OCI-LY7 (cell line): ENCODE measurements around the gene NBEAL2. TPM values are rescaled to one million over a fixed set of nuclear protein-coding genes. Genes with fewer than 3 reads are reported as not detected.
"Not testable (repeated sequence)": the region's sequence is repeated elsewhere in the genome, so short reads cannot be mapped to it uniquely, and the experiment has no call there.

ENCODE experiments used
- BruUV-seq: library from RNA; stranded (reverse); fragments of 400-500 nt; replicated peaks from 2 replicates; lab custom pipeline; 2021; lab: Mats Ljungman, UMichigan
- CTCF ChIA-PET: fragments of 300-600 bp; sonication (Branson Sonifier 250); formaldehyde crosslinking; loops from one replicate; lab custom pipeline; 2022; ENCODE audit warnings: antibody characterized with exemption; ENCODE audit not compliant: unreplicated experiment; lab: Charles Lee
- POLR2A ChIA-PET: fragments of 300-600 bp; sonication (Branson Sonifier 250); formaldehyde crosslinking; loops from one replicate; lab custom pipeline; 2022; ENCODE audit warnings: antibody characterized with exemption; lab: Charles Lee
- DNase-seq: peaks from one replicate; pipeline ENCODE4 v3.0.0-alpha.2; 2015; ENCODE audit warnings: low spot score
- H2AFZ ChIP-seq: fragments of 200-600 bp; sonication (generic), shearing (Covaris generic); 2 replicates; pipeline ENCODE4 v1.6.1; 2014; ENCODE audit warnings: mild to moderate bottlenecking, antibody characterized with exemption, low read length, moderate library complexity
- H3K27ac ChIP-seq: fragments of 200-600 bp; sonication (generic); 2 replicates; pipeline ENCODE4 v1.5.1; 2014; ENCODE audit warnings: mixed run types, low read depth, mild to moderate bottlenecking, moderate library complexity, low read length, inconsistent platforms; ENCODE audit not compliant: poor library complexity, severe bottlenecking
- H3K36me3 ChIP-seq: fragments of 200-600 bp; sonication (generic); 2 replicates; pipeline ENCODE4 v1.6.1; 2014; ENCODE audit warnings: mild to moderate bottlenecking, antibody characterized with exemption, low read length, moderate library complexity, mixed read lengths; ENCODE audit not compliant: insufficient read depth
- H3K4me1 ChIP-seq: fragments of 200-600 bp; sonication (generic); 2 replicates; pipeline ENCODE4 v1.5.1; 2014; ENCODE audit warnings: mild to moderate bottlenecking, low read length; ENCODE audit not compliant: insufficient read depth, poor library complexity, severe bottlenecking
- H3K4me2 ChIP-seq: fragments of 200-600 bp; sonication (generic); 2 replicates; pipeline ENCODE4 v1.6.1; 2014; ENCODE audit warnings: mild to moderate bottlenecking, low read length
- H3K4me3 ChIP-seq: fragments of 200-600 bp; sonication (generic); 2 replicates; pipeline ENCODE4 v1.5.1; 2014; ENCODE audit warnings: mild to moderate bottlenecking, low read depth, low read length; ENCODE audit not compliant: poor library complexity, severe bottlenecking
- H3K79me2 ChIP-seq: fragments of 200-600 bp; sonication (generic); 2 replicates; pipeline ENCODE4 v1.6.1; 2016; ENCODE audit warnings: low read depth, mild to moderate bottlenecking, low read length, moderate library complexity, mixed read lengths; ENCODE audit not compliant: insufficient read depth
- H3K9me2 ChIP-seq: fragments of 200-600 bp; sonication (generic); 2 replicates; pipeline ENCODE4 v1.6.1; 2016; ENCODE audit warnings: mild to moderate bottlenecking, low read length, mixed read lengths; ENCODE audit not compliant: insufficient read depth
- H3K9me3 ChIP-seq: fragments of 200-600 bp; sonication (generic); 2 replicates; pipeline ENCODE4 v1.6.1; 2014; ENCODE audit warnings: mild to moderate bottlenecking, mixed run types, low read length, mixed read lengths
- H4K20me1 ChIP-seq: fragments of 200-600 bp; sonication (generic); 2 replicates; pipeline ENCODE4 v1.6.1; 2014; ENCODE audit warnings: mild to moderate bottlenecking, antibody characterized with exemption, low read length, moderate library complexity, mixed read lengths; ENCODE audit not compliant: insufficient read depth
- EZH2phosphoT487 ChIP-seq: fragments of 200-600 bp; sonication (generic); IDR thresholded peaks from 2 replicates; pipeline ENCODE4 v1.6.1; 2018; ENCODE audit warnings: low read depth, borderline replicate concordance, mild to moderate bottlenecking, mixed run types, antibody characterized with exemption, low read length, moderate library complexity, mixed read lengths
- intact Hi-C: fragments of 100-400 bp; cut with micrococcal nuclease; formaldehyde crosslinking; loops from one replicate; pipeline ENCODE4 v1.10.0; 2022; ENCODE audit not compliant: unreplicated experiment
- total RNA-seq, 2 experiments: library from RNA; depleted of rRNA in 1 of 2; stranded (reverse); fragments of >200 nt in 1 of 2; shearing (Covaris generic) in 1 of 2; gene quantifications; 2 replicates each; pipeline ENCODE4 v1.2.3, GENCODE V29; 2014 to 2022
- TF ChIP-seq, protein P1 (sequence below): fragments of 200-600 bp; sonication (generic); conservative IDR thresholded peaks from 2 replicates; pipeline ENCODE4 v1.5.1; 2014; ENCODE audit warnings: mild to moderate bottlenecking, antibody characterized with exemption, low read length, moderate library complexity, mixed read lengths

NBEAL2 gene
- total RNA-seq, 2 experiments from 2014 or later, result 74.9 to 149 TPM

DNA sequence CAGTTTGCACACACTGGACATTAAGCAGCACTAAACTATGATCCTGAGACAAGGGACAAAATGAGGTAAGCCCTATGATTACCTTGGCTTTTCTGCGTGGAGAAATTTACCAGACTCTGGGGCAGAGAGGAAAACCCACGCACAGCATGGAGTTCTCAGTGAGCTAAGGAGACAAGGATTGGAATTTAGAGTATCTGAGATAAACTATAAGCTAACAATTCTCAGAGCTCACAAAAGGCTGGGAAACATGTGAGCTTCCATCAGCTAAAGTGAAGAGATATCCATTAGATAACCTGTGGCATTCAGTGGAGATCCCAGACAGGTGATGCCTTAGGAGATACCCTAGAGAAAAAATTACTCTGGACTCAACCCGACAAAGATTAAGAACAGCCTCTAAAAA is 48.7 kb downstream of the NBEAL2 start:
- no TSS peak for BruUV-seq
- no peak overlapping the region for H3K4me3 ChIP-seq
- H3K9me3 ChIP-seq, result no peaks in the 10 kb centered on the region
- H3K36me3 ChIP-seq, result peaks cover 64% of the 10 kb centered on the region
- no peaks in the 10 kb centered on the region for H4K20me1 ChIP-seq
- intact Hi-C loops, result no loop called here
- no peaks in the 10 kb centered on the region for H3K9me2 ChIP-seq
- peaks cover 13% of the 10 kb centered on the region for H3K4me1 ChIP-seq
- peaks cover 28% of the 10 kb centered on the region; the same call in 1 of the 2 replicates for H3K79me2 ChIP-seq
- DNase-seq, result no peak
- ChIA-PET CTCF (no interaction called here), POLR2A (interaction anchor here (0.6 to 1.6 kb wide), 5 partner anchors 8 to 75 kb away, joined by 3 to 7 read pairs (median 4); no protein-coding TSS in a partner anchor)
- no peak overlapping the region for H2AFZ ChIP-seq
- no peak for TF ChIP-seq EZH2phosphoT487
- TF ChIP-seq, protein P1, sequence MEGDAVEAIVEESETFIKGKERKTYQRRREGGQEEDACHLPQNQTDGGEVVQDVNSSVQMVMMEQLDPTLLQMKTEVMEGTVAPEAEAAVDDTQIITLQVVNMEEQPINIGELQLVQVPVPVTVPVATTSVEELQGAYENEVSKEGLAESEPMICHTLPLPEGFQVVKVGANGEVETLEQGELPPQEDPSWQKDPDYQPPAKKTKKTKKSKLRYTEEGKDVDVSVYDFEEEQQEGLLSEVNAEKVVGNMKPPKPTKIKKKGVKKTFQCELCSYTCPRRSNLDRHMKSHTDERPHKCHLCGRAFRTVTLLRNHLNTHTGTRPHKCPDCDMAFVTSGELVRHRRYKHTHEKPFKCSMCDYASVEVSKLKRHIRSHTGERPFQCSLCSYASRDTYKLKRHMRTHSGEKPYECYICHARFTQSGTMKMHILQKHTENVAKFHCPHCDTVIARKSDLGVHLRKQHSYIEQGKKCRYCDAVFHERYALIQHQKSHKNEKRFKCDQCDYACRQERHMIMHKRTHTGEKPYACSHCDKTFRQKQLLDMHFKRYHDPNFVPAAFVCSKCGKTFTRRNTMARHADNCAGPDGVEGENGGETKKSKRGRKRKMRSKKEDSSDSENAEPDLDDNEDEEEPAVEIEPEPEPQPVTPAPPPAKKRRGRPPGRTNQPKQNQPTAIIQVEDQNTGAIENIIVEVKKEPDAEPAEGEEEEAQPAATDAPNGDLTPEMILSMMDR, result no peak
- no peak overlapping the region for H3K4me2 ChIP-seq
- no peak overlapping the region for H3K27ac ChIP-seq

DNA sequence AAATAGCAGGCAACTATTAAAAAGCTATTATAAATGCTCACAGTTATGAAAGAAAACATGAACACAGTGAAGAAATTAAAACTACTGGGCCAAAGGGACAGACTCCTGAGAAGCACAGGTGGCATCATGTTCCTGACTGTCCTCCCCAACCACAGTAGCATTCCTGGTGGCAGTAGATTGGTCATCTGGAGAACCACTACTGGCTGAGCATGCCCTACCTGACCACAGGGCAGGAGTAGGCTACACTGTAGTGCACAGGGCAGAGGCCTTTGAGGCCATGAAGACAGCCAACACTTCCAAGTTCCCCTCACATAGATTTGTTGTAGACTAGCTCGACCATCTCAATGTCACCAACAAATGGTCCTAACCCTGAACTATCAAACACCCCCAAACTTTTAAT is 49.2 kb downstream of the NBEAL2 start:
- H3K9me3 ChIP-seq, result no peaks in the 10 kb centered on the region
- no peak for DNase-seq
- CTCF ChIA-PET, result no interaction called here
- no peak overlapping the region for H3K4me3 ChIP-seq
- H3K4me2 ChIP-seq, result no peak overlapping the region
- TF ChIP-seq EZH2phosphoT487, result no peak
- no peak overlapping the region for H3K27ac ChIP-seq
- no TSS peak for BruUV-seq
- no peak overlapping the region for H2AFZ ChIP-seq
- H4K20me1 ChIP-seq, result no peaks in the 10 kb centered on the region
- peaks cover 24% of the 10 kb centered on the region; the same call in 1 of the 2 replicates for H3K79me2 ChIP-seq
- POLR2A ChIA-PET, result interaction anchor here (0.6 to 1.6 kb wide), 7 partner anchors 8 to 1178 kb away, joined by 3 to 7 read pairs (median 4); no protein-coding TSS in a partner anchor
- intact Hi-C loops, result no loop called here
- H3K4me1 ChIP-seq, result peaks cover 13% of the 10 kb centered on the region
- H3K36me3 ChIP-seq, result peaks cover 65% of the 10 kb centered on the region
- no peaks in the 10 kb centered on the region for H3K9me2 ChIP-seq

DNA sequence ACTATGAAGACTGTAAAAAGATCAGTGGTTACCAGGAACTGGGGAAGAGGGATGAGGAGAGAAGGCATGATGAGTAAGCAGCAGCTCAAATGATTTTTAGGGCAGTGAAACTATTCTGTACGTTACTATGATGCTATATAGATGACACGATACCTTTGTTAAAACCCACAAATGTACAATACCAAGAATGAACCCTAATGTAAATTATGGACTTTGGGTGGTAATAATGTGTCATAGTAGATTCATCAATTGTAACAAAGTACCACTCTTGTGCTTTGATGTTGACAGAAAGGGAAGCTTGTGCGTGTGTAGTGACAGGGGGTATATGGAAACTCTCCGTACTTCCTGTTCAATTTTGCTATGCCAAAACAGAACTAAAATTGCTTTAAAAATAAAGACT is 51.6 kb downstream of the NBEAL2 start:
- H3K4me1 ChIP-seq, result peaks cover 13% of the 10 kb centered on the region
- H3K4me3 ChIP-seq, H3K9me3 ChIP-seq, CTCF ChIA-PET, H3K4me2 ChIP-seq, H3K9me2 ChIP-seq, intact Hi-C loops, H3K27ac ChIP-seq, H2AFZ ChIP-seq, H4K20me1 ChIP-seq, DNase-seq, BruUV-seq: not testable (repeated sequence)
- H3K79me2 ChIP-seq, result peaks cover 13% of the 10 kb centered on the region; the same call in 1 of the 2 replicates
- H3K36me3 ChIP-seq, result peaks cover 79% of the 10 kb centered on the region
- POLR2A ChIA-PET, result interaction anchor here (0.5 to 2.5 kb wide), 4 partner anchors 9 to 70 kb away, joined by 3 to 9 read pairs (median 4); no protein-coding TSS in a partner anchor
